GM04504 (cell line): ENCODE data around the gene APC.
"Not testable (repeated sequence)": the region's sequence is repeated elsewhere in the genome, so short reads cannot be mapped to it uniquely, and the experiment has no call there.

ENCODE experiments used
- DNase-seq: peaks from one replicate; pipeline ENCODE4 v3.0.0-alpha.2; 2012; ENCODE audit warnings: low read depth

The APC gene

GRCh38 chr5:112857866-112858265 is 120.2 kb downstream of the APC start:
- no peak for DNase-seq

GRCh38 chr5:112860571-112860928 is 122.9 kb downstream of the APC start:
- not testable (repeated sequence) for DNase-seq

- peak; percentile 94 for DNase-seq
Measured at GRCh38 chr5:112860929-112861637, 123.4 kb downstream of the APC start, which contains the start of gene SRP19. Gene SRP19, plus strand, starts transcription at chr5:112861287. Its CDS starts 90 bp downstream, at chr5:112861377.

GRCh38 chr5:112861638-112861985 is 123.9 kb downstream of the APC start:
- no peak for DNase-seq

- no peak for DNase-seq
Measured at GRCh38 chr5:112862085-112862484, 124.4 kb downstream of the APC start.

- DNase-seq, result no peak
Measured at GRCh38 chr5:112863549-112863948, 125.9 kb downstream of the APC start.

- DNase-seq, result no peak
Measured at GRCh38 chr5:112865128-112865527, 127.4 kb downstream of the APC start.

GRCh38 chr5:112866739-112867138 is 129.1 kb downstream of the APC start:
- no peak for DNase-seq

GRCh38 chr5:112867411-112867810 is 129.7 kb downstream of the APC start:
- no peak for DNase-seq

GRCh38 chr5:112869948-112870347 is 132.3 kb downstream of the APC start:
- no peak for DNase-seq

GRCh38 chr5:112870966-112871365 is 133.3 kb downstream of the APC start:
- DNase-seq, result no peak

GRCh38 chr5:112876362-112876761 is 138.7 kb downstream of the APC start:
- DNase-seq, result no peak

- DNase-seq, result no peak
Measured at GRCh38 chr5:112878101-112878500, 140.4 kb downstream of the APC start.

GRCh38 chr5:112878760-112879159 is 141.1 kb downstream of the APC start:
- no peak for DNase-seq

GRCh38 chr5:112880219-112880964 is 142.7 kb downstream of the APC start:
- no peak for DNase-seq

GRCh38 chr5:112883192-112883591 is 145.5 kb downstream of the APC start:
- no peak for DNase-seq

GRCh38 chr5:112885001-112885400 is 147.3 kb downstream of the APC start:
- no peak for DNase-seq

GRCh38 chr5:112886975-112887374 is 149.3 kb downstream of the APC start:
- DNase-seq, result no peak

- DNase-seq, result not testable (repeated sequence)
Measured at GRCh38 chr5:112892066-112892465, 154.4 kb downstream of the APC start.

- no peak for DNase-seq
Measured at GRCh38 chr5:112892776-112893175, 155.1 kb downstream of the APC start.

GRCh38 chr5:112895682-112896081 is 158.0 kb downstream of the APC start:
- no peak for DNase-seq
